Endothelial cell of umbilical vein (primary cell): ENCODE data around the gene TBC1D24. TPM values are rescaled to one million over a fixed set of nuclear protein-coding genes. Genes with fewer than 3 reads are reported as not detected.
A peak's percentile ranks its signal among the peaks of the same experiment; 100 is the strongest.
"Not testable (repeated sequence)": the region's sequence is repeated elsewhere in the genome, so short reads cannot be mapped to it uniquely, and the experiment has no call there.

ENCODE experiments used
- BruUV-seq: library from RNA; stranded (reverse); fragments of 400-500 nt; replicated peaks from 2 replicates; lab custom pipeline; 2021; lab: Mats Ljungman, UMichigan
- CTCF ChIA-PET: fragments of 300-600, 350-600 bp; sonication (Branson Sonifier 250); formaldehyde crosslinking; loops from one replicate; lab custom pipeline; 2021; ENCODE audit warnings: antibody characterized with exemption, inconsistent platforms; lab: Charles Lee
- POLR2A ChIA-PET: fragments of 300-600, 350-600 bp; sonication (Branson Sonifier 250); formaldehyde crosslinking; loops from one replicate; lab custom pipeline; 2021; ENCODE audit warnings: antibody characterized with exemption, inconsistent platforms; lab: Charles Lee
- DNase-seq: peaks from one replicate; pipeline ENCODE4 v3.0.0-alpha.2; 2011; ENCODE audit warnings: low read depth, low spot score
- FAIRE-seq: peaks from 2 replicates; lab custom pipeline; 2011; peaks lifted over from hg19 to GRCh38; lab: Jason Lieb, UNC
- H2AFZ ChIP-seq: 2 replicates; pipeline ENCODE4 v1.6.0; 2012; ENCODE audit warnings: low read depth, low read length, control low read depth, inconsistent platforms
- H3K27ac ChIP-seq: 2 replicates; pipeline ENCODE4 v1.5.1; 2011; ENCODE audit warnings: low read depth, mild to moderate bottlenecking, control low read depth, low read length, moderate library complexity; ENCODE audit not compliant: insufficient read depth
- H3K27me3 ChIP-seq, 2 experiments: 2 replicates each; pipeline versions ENCODE4 v1.6.0 to v1.6.1; 2011; ENCODE audit warnings: low read length in 2 of 2, mixed read lengths in 1 of 2; ENCODE audit not compliant: control insufficient read depth in 2 of 2, insufficient read depth in 2 of 2
- H3K36me3 ChIP-seq, 2 experiments: 2 replicates in 1 of 2; 3 replicates in 1 of 2; pipeline ENCODE4 v1.5.1; 2011; ENCODE audit warnings: low read length in 2 of 2, mild to moderate bottlenecking in 1 of 2, moderate library complexity in 1 of 2; ENCODE audit not compliant: control insufficient read depth in 2 of 2, insufficient read depth in 2 of 2; ENCODE audit errors: extremely low read depth in 1 of 2
- H3K4me1 ChIP-seq: 3 replicates; pipeline ENCODE4 v1.5.1; 2011; ENCODE audit warnings: mild to moderate bottlenecking, low read length; ENCODE audit not compliant: control insufficient read depth, insufficient read depth; ENCODE audit errors: extremely low read depth
- H3K4me2 ChIP-seq: 2 replicates; pipeline ENCODE4 v1.6.1; 2011; ENCODE audit warnings: low read length, control low read depth, mixed read lengths; ENCODE audit not compliant: insufficient read depth
- H3K4me3 ChIP-seq, 3 experiments: fragments of 200-600 bp in 1 of 3; sonication (generic), shearing (Covaris generic) in 1 of 3; replicated peaks in 1 of 3; 2 replicates each; pipeline ENCODE4 v1.5.1; 2011 to 2016; ENCODE audit warnings: control low read depth in 3 of 3, low read length in 3 of 3, mild to moderate bottlenecking in 2 of 3, inconsistent platforms in 1 of 3, low read depth in 1 of 3, moderate library complexity in 1 of 3; ENCODE audit not compliant: insufficient read depth in 1 of 3
- H3K79me2 ChIP-seq: 2 replicates; pipeline ENCODE4 v1.6.0; 2012; ENCODE audit warnings: low read length, inconsistent platforms; ENCODE audit not compliant: control insufficient read depth, insufficient read depth
- H3K9ac ChIP-seq: replicated peaks from 2 replicates; pipeline ENCODE3; 2011; ENCODE audit warnings: low read length, control low read depth; ENCODE audit not compliant: insufficient read depth; ENCODE audit errors: extremely low read depth
- H3K9me1 ChIP-seq: replicated peaks from 3 replicates; pipeline ENCODE4 v1.6.0; 2011; ENCODE audit warnings: mild to moderate bottlenecking, low read length; ENCODE audit not compliant: control insufficient read depth, insufficient read depth; ENCODE audit errors: extremely low read depth
- H3K9me3 ChIP-seq: replicated peaks from 2 replicates; pipeline ENCODE4 v1.5.1; 2012; ENCODE audit warnings: low read length, inconsistent platforms; ENCODE audit not compliant: control insufficient read depth, insufficient read depth
- H4K20me1 ChIP-seq: replicated peaks from 2 replicates; pipeline ENCODE3; 2011; ENCODE audit warnings: mild to moderate bottlenecking, low read length; ENCODE audit not compliant: control insufficient read depth, insufficient read depth; ENCODE audit errors: extremely low read depth
- EZH2 ChIP-seq: IDR thresholded peaks from 2 replicates; pipeline ENCODE4 v1.6.1; 2012; ENCODE audit warnings: borderline replicate concordance, low read depth, mild to moderate bottlenecking, moderate library complexity, low read length, inconsistent platforms; ENCODE audit not compliant: severe bottlenecking
- GATA2 ChIP-seq: IDR thresholded peaks from 2 replicates; pipeline ENCODE4 v1.7.0; 2011; ENCODE audit warnings: low read depth, mild to moderate bottlenecking, moderate library complexity, mixed read lengths, low read length; ENCODE audit not compliant: insufficient read length, insufficient read depth
- JUN ChIP-seq: IDR thresholded peaks from 2 replicates; pipeline ENCODE4 v1.6.1; 2011; ENCODE audit warnings: borderline replicate concordance, low read depth; ENCODE audit not compliant: insufficient read length, insufficient read depth
- MYC ChIP-seq: IDR thresholded peaks from one replicate; pipeline ENCODE4 v1.6.1; 2011; ENCODE audit warnings: mild to moderate bottlenecking, low read depth, low read length
- dilution Hi-C: fragments of 300-500 bp; cut with MboI; formaldehyde crosslinking; loops from one replicate; pipeline ENCODE4 v1.15.0; 2019; ENCODE audit warnings: low sequenced_read_pairs; ENCODE audit not compliant: extremely low pct_ligation_motif_present
- intact Hi-C: fragments of 100-400 bp; cut with micrococcal nuclease; formaldehyde crosslinking; loops from one replicate; pipeline ENCODE4 v1.10.0; 2022
- polyA plus RNA-seq, 4 experiments: library from polyadenylated mRNA; depleted of rRNA in 3 of 4; stranded (reverse) in 3 of 4; unstranded in 1 of 4; fragments of >200 nt; gene quantifications; 2 replicates each; pipeline versions ENCODE4 v1.2.1 to v1.2.3, GENCODE V29; 2011 to 2012; ENCODE audit warnings: missing spikeins in 1 of 4
- total RNA-seq: library from RNA; stranded (reverse); gene quantifications from 2 replicates; pipeline ENCODE4 v1.2.3, GENCODE V29; 2021
- TF ChIP-seq, protein P1 (sequence below): IDR thresholded peaks from 2 replicates; pipeline ENCODE4 v1.6.1; 2011; ENCODE audit not compliant: insufficient read depth, insufficient read length

TBC1D24 gene
- total and polyA plus RNA-seq, 2 donors (not counting 3 experiments of a cell fraction or from before 2014, with no cell fraction given), result 8.1 to 22.8 TPM

DNA sequence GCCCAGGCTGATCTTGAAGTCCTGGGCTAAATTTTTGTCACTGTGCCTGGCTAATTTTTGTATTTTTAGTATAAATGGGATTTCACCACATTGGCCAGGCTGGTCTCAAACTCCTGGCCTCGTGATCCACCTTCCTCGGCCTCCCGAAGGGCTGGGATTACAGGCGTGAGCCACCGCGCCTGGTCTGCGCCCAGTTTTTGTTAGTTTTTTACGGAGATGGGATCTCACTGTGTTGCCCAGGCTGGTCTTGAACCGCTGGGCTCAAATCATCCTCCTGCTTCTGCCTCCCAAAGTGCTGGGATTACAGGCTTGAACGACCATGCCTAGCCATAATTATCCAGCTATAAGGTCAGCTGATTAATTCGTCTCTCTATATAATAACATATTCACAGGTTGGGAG, 59.0 kb downstream of the TBC1D24 start:
- intact Hi-C loops (no loop called here), dilution Hi-C loops (no loop called here)
- ChIA-PET POLR2A (no interaction called here), CTCF (no interaction called here)
- no peak for DNase-seq
- no peak overlapping the region for H2AFZ ChIP-seq
- H3K36me3 ChIP-seq, result peaks cover 2 to 10% of the 10 kb centered on the region in 2 experiments
- FAIRE-seq, result no peak
- no peak overlapping the region for H3K4me2 ChIP-seq
- no peaks in the 10 kb centered on the region for H3K9me3 ChIP-seq
- H3K9ac ChIP-seq, result no peak overlapping the region
- no peak for TF ChIP-seq MYC
- TF ChIP-seq GATA2, result no peak
- TF ChIP-seq EZH2, result no peak
- TF ChIP-seq JUN, result no peak
- TF ChIP-seq, protein P1, sequence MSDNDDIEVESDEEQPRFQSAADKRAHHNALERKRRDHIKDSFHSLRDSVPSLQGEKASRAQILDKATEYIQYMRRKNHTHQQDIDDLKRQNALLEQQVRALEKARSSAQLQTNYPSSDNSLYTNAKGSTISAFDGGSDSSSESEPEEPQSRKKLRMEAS, result no peak
- H3K27me3 ChIP-seq, result no peaks in the 10 kb centered on the region
- H3K4me1 ChIP-seq, result peaks cover 19% of the 10 kb centered on the region
- no peak overlapping the region for H3K27ac ChIP-seq
- no peak overlapping the region for H3K4me3 ChIP-seq
- BruUV-seq, result no TSS peak
- peaks cover 4% of the 10 kb centered on the region for H3K79me2 ChIP-seq
- H3K9me1 ChIP-seq, result no peaks in the 10 kb centered on the region
- H4K20me1 ChIP-seq, result no peaks in the 10 kb centered on the region

DNA sequence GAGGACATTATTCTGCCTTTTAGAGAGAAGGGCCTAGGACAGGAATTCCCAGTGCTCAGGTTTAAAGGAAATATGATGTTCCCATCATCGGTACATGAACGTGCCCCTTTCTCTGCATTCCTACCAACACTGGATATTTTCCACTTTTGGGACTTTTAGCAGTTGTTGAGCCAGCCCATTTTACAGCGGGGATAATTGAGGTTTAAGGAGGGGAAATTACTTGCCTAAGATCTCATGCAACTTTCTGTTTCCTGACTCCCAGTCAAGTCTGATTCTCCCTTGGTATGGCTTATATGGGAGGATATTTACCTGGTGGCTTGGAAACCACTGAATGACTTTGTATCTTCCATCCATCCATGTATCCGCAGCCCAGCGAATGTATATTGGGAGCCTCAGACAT, 59.4 kb downstream of the TBC1D24 start:
- H3K27ac ChIP-seq, intact Hi-C loops, H3K9me3 ChIP-seq, H3K4me2 ChIP-seq, H3K27me3 ChIP-seq, DNase-seq, CTCF ChIA-PET, H3K9me1 ChIP-seq, H3K4me3 ChIP-seq, H3K36me3 ChIP-seq, H4K20me1 ChIP-seq, H2AFZ ChIP-seq, BruUV-seq, H3K9ac ChIP-seq, H3K79me2 ChIP-seq, dilution Hi-C loops, POLR2A ChIA-PET: not testable (repeated sequence)
- peaks cover 21% of the 10 kb centered on the region for H3K4me1 ChIP-seq
- FAIRE-seq, result peak; percentile 50
